CD14-positive monocyte (primary cell): Measurements from ENCODE around the gene CSTF3. TPM values are rescaled to one million over a fixed set of nuclear protein-coding genes. Genes with fewer than 3 reads are reported as not detected.

ENCODE experiments used
- DNase-seq, 3 donors: peaks; one replicate each; pipeline ENCODE4 v3.0.0-alpha.2; 2011 to 2022
- H2AFZ ChIP-seq: 2 replicates; pipeline ENCODE4 v1.6.0; 2012; ENCODE audit warnings: mild to moderate bottlenecking, low read depth, low read length, inconsistent platforms; ENCODE audit not compliant: insufficient read depth, poor library complexity, severe bottlenecking
- H3K27ac ChIP-seq, 2 donors: 1 replicate in 1 of 2; 2 replicates in 1 of 2; pipeline ENCODE4 v1.5.1; 2012 to 2013; ENCODE audit warnings: low read length in 2 of 2, control low read depth in 1 of 2, inconsistent platforms in 1 of 2, low read depth in 1 of 2, mild to moderate bottlenecking in 1 of 2
- H3K27me3 ChIP-seq, 2 donors: one replicate each; pipeline versions ENCODE4 v1.6.0 to v1.6.1; 2011 to 2013; ENCODE audit warnings: low read length in 2 of 2; ENCODE audit not compliant: control insufficient read depth in 2 of 2, insufficient read depth in 2 of 2
- H3K36me3 ChIP-seq, 2 donors: replicated peaks in 1 of 2; 1 replicate in 1 of 2; 2 replicates in 1 of 2; pipeline versions ENCODE4 v1.5.1 to v1.6.1; 2012 to 2013; ENCODE audit warnings: low read length in 2 of 2, control low read depth in 1 of 2, inconsistent platforms in 1 of 2, mild to moderate bottlenecking in 1 of 2; ENCODE audit not compliant: insufficient read depth in 2 of 2, control insufficient read depth in 1 of 2
- H3K4me1 ChIP-seq, 2 donors: 1 replicate in 1 of 2; 2 replicates in 1 of 2; pipeline versions ENCODE4 v1.5.1 to v1.6.1; 2012 to 2013; ENCODE audit warnings: low read length in 2 of 2, control low read depth in 1 of 2, inconsistent platforms in 1 of 2, mild to moderate bottlenecking in 1 of 2, moderate library complexity in 1 of 2; ENCODE audit not compliant: insufficient read depth in 2 of 2, control insufficient read depth in 1 of 2
- H3K4me2 ChIP-seq: replicated peaks from 2 replicates; pipeline ENCODE3; 2012; ENCODE audit warnings: low read length, moderate library complexity, mild to moderate bottlenecking; ENCODE audit not compliant: poor library complexity, severe bottlenecking; ENCODE audit errors: extremely low read depth
- H3K4me3 ChIP-seq, 3 experiments: fragments of 200-600 bp in 1 of 3; sonication (generic) in 1 of 3; replicated peaks in 1 of 3; 1 replicate in 2 of 3; 2 replicates in 1 of 3; pipeline ENCODE4 v1.5.1; 2011 to 2013; ENCODE audit warnings: low read length in 3 of 3, mild to moderate bottlenecking in 3 of 3, control low read depth in 2 of 3, low read depth in 2 of 3, inconsistent platforms in 1 of 3, moderate library complexity in 1 of 3
- H3K79me2 ChIP-seq: 2 replicates; pipeline ENCODE4 v1.6.0; 2012; ENCODE audit warnings: mild to moderate bottlenecking, control low read depth, inconsistent platforms, low read length, moderate library complexity; ENCODE audit not compliant: insufficient read depth
- H3K9ac ChIP-seq: 2 replicates; pipeline ENCODE4 v1.6.0; 2017; ENCODE audit warnings: low read length, mild to moderate bottlenecking; ENCODE audit not compliant: insufficient read depth, poor library complexity, severe bottlenecking
- H3K9me3 ChIP-seq, 2 donors: replicated peaks in 1 of 2; 1 replicate in 1 of 2; 2 replicates in 1 of 2; pipeline versions ENCODE4 v1.5.1 to v1.6.1; 2012 to 2013; ENCODE audit warnings: low read length in 2 of 2, control low read depth in 1 of 2; ENCODE audit not compliant: control insufficient read depth in 1 of 2, insufficient read depth in 1 of 2
- H4K20me1 ChIP-seq: 2 replicates; pipeline ENCODE4 v1.6.0; 2012; ENCODE audit warnings: mild to moderate bottlenecking, low read length, control low read depth, moderate library complexity; ENCODE audit not compliant: insufficient read depth
- H3K27ac Mint-ChIP-seq, 7 donors: one replicate each; pipeline ENCODE4 v1.8.0; 2020; ENCODE audit warnings: mild to moderate bottlenecking in 7 of 7, mixed read lengths in 7 of 7, moderate library complexity in 6 of 7, inconsistent platforms in 2 of 7
- H3K27me3 Mint-ChIP-seq, 3 donors: one replicate each; pipeline ENCODE4 v1.8.0; 2021 to 2022; ENCODE audit warnings: low read depth in 3 of 3, mild to moderate bottlenecking in 3 of 3, mixed read lengths in 3 of 3, moderate library complexity in 3 of 3, inconsistent platforms in 1 of 3
- H3K36me3 Mint-ChIP-seq, 2 donors: one replicate each; pipeline ENCODE4 v1.8.0; 2020; ENCODE audit warnings: mixed read lengths in 2 of 2, inconsistent platforms in 1 of 2, mild to moderate bottlenecking in 1 of 2
- H3K4me1 Mint-ChIP-seq: one replicate; pipeline ENCODE4 v1.8.0; 2020; ENCODE audit warnings: mild to moderate bottlenecking, mixed read lengths
- H3K4me3 Mint-ChIP-seq, 2 donors: one replicate each; pipeline ENCODE4 v1.8.0; 2020; ENCODE audit warnings: mild to moderate bottlenecking in 2 of 2, mixed read lengths in 2 of 2, moderate library complexity in 1 of 2
- H3K9me3 Mint-ChIP-seq, 7 donors: one replicate each; pipeline ENCODE4 v1.8.0; 2020 to 2022; ENCODE audit warnings: mixed read lengths in 7 of 7, mild to moderate bottlenecking in 6 of 7, moderate library complexity in 6 of 7, inconsistent platforms in 2 of 7
- CTCF ChIP-seq: fragments of 200-600 bp; IDR thresholded peaks from one replicate; pipeline ENCODE4 v1.8.0; 2022; ENCODE audit warnings: antibody characterized with exemption, mild to moderate bottlenecking
- WGBS: methylation state at CpG from one replicate; pipeline ENCODE4 v1.1.5; 2013; ENCODE audit warnings: missing lambda C conversion rate; ENCODE audit not compliant: insufficient coverage; 5-methylcytosine and 5-hydroxymethylcytosine counted together
- intact Hi-C, 2 donors: fragments of 100-400 bp; cut with micrococcal nuclease; formaldehyde crosslinking; loops; one replicate each; pipeline versions ENCODE4 v1.15.0 to v1.15.1; 2023
- polyA plus RNA-seq, 3 donors: library from polyadenylated mRNA; depleted of rRNA in 1 of 3; unstranded in 2 of 3; stranded (reverse) in 1 of 3; fragments of 300-500 nt in 2 of 3; fragments of >200 nt in 1 of 3; fragmentation: Illumina TruSeq in 2 of 3; gene quantifications; 1 replicate in 2 of 3; 2 replicates in 1 of 3; pipeline ENCODE4 v1.2.3, GENCODE V29; 2012 to 2021

Gene CSTF3
- polyA plus RNA-seq, 3 donors = 6.9 to 12.1 (median 7.1) TPM

- Histone ChIP-seq H2AFZ (no peak overlapping the region), H3K27ac (peak overlapping the region; percentile 58 to 59), H3K9me3 (no peaks in the 10 kb centered on the region), H3K79me2 (peaks cover 98% of the 10 kb centered on the region), H3K4me3 (no peak overlapping the region), H3K4me1 (peaks cover 26 to 37% of the 10 kb centered on the region in 2 donors), H3K27me3 (no peaks in the 10 kb centered on the region), H4K20me1 (peaks cover 6% of the 10 kb centered on the region), H3K36me3 (peaks cover 0 to 5% of the 10 kb centered on the region in 2 donors), H3K9ac (no peak overlapping the region), H3K4me2 (peak overlapping the region; percentile 41)
- intact Hi-C loops = no loop called here
- peaks cover 7 to 8% of the 10 kb centered on the region in 2 donors for H3K36me3 Mint-ChIP-seq
- H3K27me3 Mint-ChIP-seq = peaks cover 0 to 4% (median 0%) of the 10 kb centered on the region in 3 donors
- peaks cover 0 to 5% (median 0%) of the 10 kb centered on the region in 7 donors for H3K9me3 Mint-ChIP-seq
- peak in 1 of 3 donors; percentile 20 for DNase-seq
- peak overlapping the region; percentile 54 to 99 (median 88) for H3K27ac Mint-ChIP-seq
- TF ChIP-seq CTCF = no peak
- no peak overlapping the region for H3K4me3 Mint-ChIP-seq
- WGBS = no CpG with 5 or more reads among the region's 5 CpGs
- H3K4me1 Mint-ChIP-seq = peaks cover 44% of the 10 kb centered on the region
Observed at GRCh38 chr11:33158596-33159275, 2.5 kb downstream of the CSTF3 start.

GRCh38 chr11:33157103-33158027 lies 3.9 kb downstream of the CSTF3 start:
- no peak for TF ChIP-seq CTCF

More at GRCh38 chr11:33157103-33158027, 3.9 kb downstream of the CSTF3 start:
- no peak overlapping the region for H2AFZ ChIP-seq
- H3K27me3 ChIP-seq = no peaks in the 10 kb centered on the region
- H3K4me3 ChIP-seq = no peak overlapping the region
- intact Hi-C loops = no loop called here
- H3K4me2 ChIP-seq = no peak overlapping the region
- peaks cover 44% of the 10 kb centered on the region for H3K4me1 Mint-ChIP-seq
- peaks cover 0 to 8% of the 10 kb centered on the region in 2 donors for H3K36me3 ChIP-seq
- peak overlapping the region in 1 of 2 donors; percentile 58 for H3K27ac ChIP-seq
- peaks cover 7% of the 10 kb centered on the region for H4K20me1 ChIP-seq
- no peak for DNase-seq
- H3K9me3 ChIP-seq = no peaks in the 10 kb centered on the region
- WGBS = no CpG with 5 or more reads among the region's 5 CpGs
- H3K4me3 Mint-ChIP-seq = no peak overlapping the region
- H3K9me3 Mint-ChIP-seq = peaks cover 0 to 5% (median 0%) of the 10 kb centered on the region in 7 donors
- peaks cover 100% of the 10 kb centered on the region for H3K79me2 ChIP-seq
- H3K4me1 ChIP-seq = peaks cover 26 to 36% of the 10 kb centered on the region in 2 donors
- no peak overlapping the region for H3K9ac ChIP-seq
- H3K27ac Mint-ChIP-seq = peak overlapping the region in 2 of 7 donors; percentile 12 to 63
- H3K36me3 Mint-ChIP-seq = peaks cover 9 to 13% of the 10 kb centered on the region in 2 donors
- peaks cover 0 to 4% (median 0%) of the 10 kb centered on the region in 3 donors for H3K27me3 Mint-ChIP-seq
